HepG2 (cell line): ENCODE measurements around the gene PKLR. TPM values are rescaled to one million over a fixed set of nuclear protein-coding genes. Genes with fewer than 3 reads are reported as not detected.
"Not testable (repeated sequence)": the region's sequence is repeated elsewhere in the genome, so short reads cannot be mapped to it uniquely, and the experiment has no call there.

Experiments
- ATAC-seq: fragments of 200-7000 bp; cut with Tn5 transposase; 3 replicates; pipeline ENCODE4 v1.9.1; 2020; ENCODE audit warnings: mild to moderate bottlenecking, moderate library complexity
- BruUV-seq: library from RNA; stranded (reverse); fragments of 400-500 nt; replicated peaks from 2 replicates; lab custom pipeline; 2021; lab: Mats Ljungman, UMichigan
- CTCF ChIA-PET: fragments of 300-600 bp; formaldehyde crosslinking; extraction: SDS; loops from one replicate; lab custom pipeline; 2021; ENCODE audit warnings: low total read pairs, inconsistent platforms, low intra/inter-chr PET ratio; lab: Yijun Ruan, JAX
- POLR2A ChIA-PET: fragments of 350-600 bp; sonication (Branson Sonifier 250); formaldehyde crosslinking; loops from one replicate; lab custom pipeline; 2020; ENCODE audit warnings: antibody characterized with exemption, inconsistent platforms; lab: Yijun Ruan, JAX
- DNase-seq: peaks from one replicate; pipeline ENCODE4 v3.0.0-alpha.2; 2015; ENCODE audit warnings: low spot score
- FAIRE-seq: peaks from 3 replicates; lab custom pipeline; 2011; peaks lifted over from hg19 to GRCh38; lab: Jason Lieb, UNC
- H2AFZ ChIP-seq: one replicate; pipeline ENCODE4 v1.6.1; 2011; ENCODE audit warnings: low read length, inconsistent platforms
- H3K27ac ChIP-seq: fragments of 300-600 bp; 3 replicates; pipeline ENCODE4 v1.8.0; 2011; ENCODE audit warnings: mixed run types, mild to moderate bottlenecking, mixed read lengths, low read length, inconsistent platforms; ENCODE audit not compliant: insufficient read depth; ENCODE audit errors: extremely low read length
- H3K27me3 ChIP-seq, 2 experiments: fragments of 200-600 bp in 1 of 2; 2 replicates in 1 of 2; 3 replicates in 1 of 2; pipeline versions ENCODE4 v1.6.0 to v1.8.0; 2011; ENCODE audit warnings: low read length in 2 of 2, mild to moderate bottlenecking in 2 of 2, moderate library complexity in 2 of 2, inconsistent platforms in 1 of 2; ENCODE audit not compliant: insufficient read depth in 2 of 2, control insufficient read depth in 1 of 2
- H3K36me3 ChIP-seq, 2 experiments: fragments of 200-600 bp in 1 of 2; replicated peaks in 1 of 2; 2 replicates in 1 of 2; 3 replicates in 1 of 2; pipeline versions ENCODE4 v1.5.1 to v1.8.0; 2011; ENCODE audit warnings: low read length in 2 of 2, inconsistent platforms in 1 of 2; ENCODE audit not compliant: insufficient read depth in 2 of 2, control insufficient read depth in 1 of 2
- H3K4me1 ChIP-seq: 2 replicates; pipeline ENCODE4 v1.5.1; 2012; ENCODE audit warnings: low read length, inconsistent platforms; ENCODE audit not compliant: insufficient read depth
- H3K4me2 ChIP-seq: 2 replicates; pipeline ENCODE4 v1.6.0; 2011; ENCODE audit warnings: low read depth, low read length, inconsistent platforms
- H3K4me3 ChIP-seq, 3 experiments: fragments of 200-600 bp in 1 of 3; sonication (generic), shearing (Covaris generic) in 1 of 3; replicated peaks in 1 of 3; 2 replicates each; pipeline ENCODE4 v1.5.1; 2011 to 2016; ENCODE audit warnings: low read length in 3 of 3, inconsistent platforms in 2 of 3, low read depth in 2 of 3, mild to moderate bottlenecking in 2 of 3, control low read depth in 1 of 3, mixed read lengths in 1 of 3; ENCODE audit not compliant: insufficient read depth in 1 of 3
- H3K79me2 ChIP-seq: one replicate; pipeline ENCODE4 v1.6.1; 2011; ENCODE audit warnings: low read length, inconsistent platforms; ENCODE audit not compliant: insufficient read depth
- H3K9ac ChIP-seq: 2 replicates; pipeline ENCODE4 v1.6.0; 2011; ENCODE audit warnings: mild to moderate bottlenecking, low read depth, low read length, inconsistent platforms; ENCODE audit not compliant: insufficient read depth
- H3K9me3 ChIP-seq: 2 replicates; pipeline ENCODE4 v1.5.1; 2012; ENCODE audit warnings: mild to moderate bottlenecking, low read length
- H4K20me1 ChIP-seq: 2 replicates; pipeline ENCODE4 v1.6.0; 2011; ENCODE audit warnings: inconsistent platforms, mild to moderate bottlenecking, low read length, moderate library complexity; ENCODE audit not compliant: insufficient read depth
- EED ChIP-seq: sonication (generic); formaldehyde crosslinking; IDR thresholded peaks from 2 replicates; pipeline ENCODE4 v1.5.0; 2020; ENCODE audit warnings: mild to moderate bottlenecking, missing genetic modification reagents
- HOXA9 ChIP-seq: sonication (generic); formaldehyde crosslinking; IDR thresholded peaks from 2 replicates; pipeline ENCODE4 v1.8.1; 2022; ENCODE audit warnings: missing genetic modification reagents, mild to moderate bottlenecking, moderate library complexity, borderline replicate concordance
- MTA3 ChIP-seq: sonication (generic); formaldehyde crosslinking; IDR thresholded peaks from 2 replicates; pipeline ENCODE4 v1.4.0; 2020; ENCODE audit warnings: missing genetic modification reagents
- RAD21 ChIP-seq: fragments of 450-650 bp; formaldehyde crosslinking; IDR thresholded peaks from 2 replicates; pipeline ENCODE4 v1.5.0; 2020; ENCODE audit warnings: mild to moderate bottlenecking
- SAFB2 ChIP-seq: sonication (generic); formaldehyde crosslinking; IDR thresholded peaks from 2 replicates; pipeline ENCODE4 v1.5.1; 2020; ENCODE audit warnings: missing genetic modification reagents, low read depth, mild to moderate bottlenecking, borderline replicate concordance
- SETDB1 ChIP-seq: sonication (generic); formaldehyde crosslinking; IDR thresholded peaks from 2 replicates; pipeline ENCODE4 v1.5.1; 2020; ENCODE audit warnings: missing genetic modification reagents, mild to moderate bottlenecking, borderline replicate concordance
- STAT6 ChIP-seq: sonication (generic); formaldehyde crosslinking; IDR thresholded peaks from 2 replicates; pipeline ENCODE4 v1.4.0; 2020; ENCODE audit warnings: missing genetic modification reagents, mild to moderate bottlenecking, borderline replicate concordance
- YEATS2 ChIP-seq: sonication (generic); formaldehyde crosslinking; IDR thresholded peaks from 2 replicates; pipeline ENCODE4 v1.4.0; 2020; ENCODE audit warnings: missing genetic modification reagents, borderline replicate concordance
- ZBTB46 ChIP-seq: sonication (generic); formaldehyde crosslinking; IDR thresholded peaks from 2 replicates; pipeline ENCODE4 v1.4.0; 2020; ENCODE audit warnings: mild to moderate bottlenecking, missing genetic modification reagents, borderline replicate concordance
- ZBTB7A ChIP-seq: sonication (generic); formaldehyde crosslinking; IDR thresholded peaks from 2 replicates; pipeline ENCODE4 v1.8.0; 2022; ENCODE audit warnings: mild to moderate bottlenecking, missing genetic modification reagents
- ZNF331 ChIP-seq: sonication (generic); formaldehyde crosslinking; IDR thresholded peaks from 2 replicates; pipeline ENCODE4 v1.4.0; 2020; ENCODE audit warnings: missing genetic modification reagents
- ZNF75D ChIP-seq: sonication (generic); formaldehyde crosslinking; IDR thresholded peaks from 2 replicates; pipeline ENCODE4 v1.8.1; 2023; ENCODE audit warnings: missing genetic modification reagents, mild to moderate bottlenecking, borderline replicate concordance
- WGBS: methylation state at CpG from one replicate; pipeline ENCODE4 v1.1.6; 2017; ENCODE audit warnings: low lambda C conversion rate; 5-methylcytosine and 5-hydroxymethylcytosine counted together
- in situ Hi-C: cut with HindIII; loops from 2 replicates; pipeline ENCODE4 v1.10.0; 2017; ENCODE audit warnings: low pct_unique_long_range_greater_than_20kb; ENCODE audit not compliant: extremely low pct_ligation_motif_present
- intact Hi-C: fragments of 100-400 bp; cut with micrococcal nuclease; formaldehyde crosslinking; loops from one replicate; pipeline ENCODE4 v1.10.0; 2022; ENCODE audit not compliant: unreplicated experiment
- polyA plus RNA-seq, 8 experiments: library from polyadenylated mRNA; depleted of rRNA in 3 of 8; stranded (reverse) in 7 of 8; unstranded in 1 of 8; fragments of >200 nt; fragmentation: Illumina TruSeq in 4 of 8; extraction: Trizol in 4 of 8; gene quantifications; 2 replicates each; pipeline versions ENCODE4 v1.2.1 to v1.2.3, GENCODE V29; 2011 to 2016; ENCODE audit warnings: low read depth in 4 of 8, missing spikeins in 1 of 8, mixed read lengths in 1 of 8; ENCODE audit not compliant: insufficient read depth in 1 of 8
- total RNA-seq, 5 experiments: library from RNA; depleted of rRNA; stranded (reverse); fragments of >200 nt; fragmentation: Illumina TruSeq; extraction: Trizol; gene quantifications; 2 replicates each; pipeline ENCODE4 v1.2.3, GENCODE V29; 2016; ENCODE audit warnings: low read depth in 1 of 5

The PKLR gene
- total and polyA plus RNA-seq, 2 of the 13 experiments (the other 11 are each of a cell fraction or from before 2014, with no cell fraction given), result 10.3 to 29.3 TPM

- no peaks in the 10 kb centered on the region for H3K79me2 ChIP-seq
- in situ Hi-C loops (loop anchor here (10.0 kb wide), 1 partner anchor 347 kb away; no protein-coding TSS in a partner anchor), intact Hi-C loops (no loop called here)
- no peak overlapping the region for H2AFZ ChIP-seq
- FAIRE-seq (no peak), DNase-seq (no peak), ATAC-seq (no peak)
- ChIA-PET POLR2A (no interaction called here), CTCF (no interaction called here)
- H4K20me1 ChIP-seq, result no peaks in the 10 kb centered on the region
- peaks cover 23% of the 10 kb centered on the region for H3K4me1 ChIP-seq
- no peak overlapping the region for H3K9ac ChIP-seq
- H3K27me3 ChIP-seq, result no peaks in the 10 kb centered on the region
- no TSS peak for BruUV-seq
- no peak overlapping the region for H3K4me3 ChIP-seq
- 97% methylated on average over 16 of the region's 26 CpGs for WGBS
- H3K27ac ChIP-seq, result no peak overlapping the region
- TF ChIP-seq MTA3 (no peak), ZNF331 (no peak), SETDB1 (CRISPR knock-in tag) (no peak), ZBTB46 (CRISPR knock-in tag) (no peak), ZBTB7A (CRISPR knock-in tag) (no peak), EED (CRISPR knock-in tag) (no peak), SAFB2 (CRISPR knock-in tag) (no peak), YEATS2 (CRISPR knock-in tag) (no peak), HOXA9 (CRISPR knock-in tag) (no peak), ZNF75D (no peak), STAT6 (CRISPR knock-in tag) (no peak), RAD21 (CRISPR knock-in tag) (no peak)
- no peaks in the 10 kb centered on the region for H3K9me3 ChIP-seq
- H3K36me3 ChIP-seq, result peaks cover 1 to 9% of the 10 kb centered on the region in 2 experiments; a peak in 2 of 5 replicates
- H3K4me2 ChIP-seq, result no peak overlapping the region
Observed at GRCh38 chr1:155247667-155248553, 53.3 kb downstream of the PKLR start.

GRCh38 chr1:155246796-155247195, 54.4 kb downstream of the PKLR start:
- 100% methylated on average over 3 of the region's 3 CpGs for WGBS
- FAIRE-seq, ATAC-seq, H4K20me1 ChIP-seq, H3K79me2 ChIP-seq, H3K4me3 ChIP-seq, POLR2A ChIA-PET, CTCF ChIA-PET, H3K4me2 ChIP-seq, DNase-seq, H3K9me3 ChIP-seq, H3K27ac ChIP-seq, H2AFZ ChIP-seq, BruUV-seq, H3K36me3 ChIP-seq, H3K27me3 ChIP-seq, intact Hi-C loops, H3K9ac ChIP-seq: not testable (repeated sequence)
- in situ Hi-C loops, result loop anchor here (10.0 kb wide), 1 partner anchor 348 kb away; no protein-coding TSS in a partner anchor
- H3K4me1 ChIP-seq, result peaks cover 15% of the 10 kb centered on the region
